HG02623 (cell line): ENCODE data around the gene SP110.

Source experiments
- ATAC-seq: cut with Tn5 transposase; IDR thresholded peaks from one replicate; pipeline ENCODE4 v1.9.1; 2021; ENCODE audit warnings: moderate library complexity; ENCODE audit not compliant: unreplicated experiment

Gene SP110

GRCh38 chr2:230172852-230173251 is 46.9 kb downstream of the SP110 start:
- no peak for ATAC-seq

GRCh38 chr2:230172156-230172555 is 47.6 kb downstream of the SP110 start:
- no peak for ATAC-seq

- no peak for ATAC-seq
These were observed 49.3 kb downstream of the SP110 start for GRCh38 chr2:230170532-230170931.

DNA sequence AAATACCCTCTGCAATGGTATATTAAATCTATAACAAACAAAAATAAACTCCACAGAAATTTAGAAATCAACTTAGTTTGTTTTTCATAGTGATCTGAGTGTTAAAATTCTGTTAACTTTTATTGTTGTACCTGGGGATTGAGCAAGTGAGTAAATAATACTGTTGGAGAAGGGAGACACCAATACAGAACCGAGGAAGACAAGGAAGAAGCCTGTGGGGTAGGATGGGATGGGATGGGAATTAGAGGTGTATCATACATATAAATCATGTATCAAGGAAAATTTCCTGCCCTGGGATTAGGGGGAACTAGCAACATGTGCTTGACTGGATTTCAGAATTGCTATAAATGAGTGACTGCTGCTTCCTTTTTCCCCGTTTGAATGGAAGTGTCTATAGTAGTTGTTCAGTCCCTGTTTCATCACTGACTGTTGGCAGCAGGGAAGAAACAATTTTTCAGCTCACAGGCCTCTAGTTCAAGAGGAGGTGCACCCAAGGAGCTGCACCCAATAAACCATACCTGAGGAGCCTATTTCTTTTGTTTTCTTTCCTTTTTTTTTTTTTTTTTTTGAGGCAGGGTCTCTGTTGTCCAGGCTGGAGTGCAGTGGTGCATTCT is 53.1 kb downstream of the SP110 start:
- ATAC-seq = no peak

DNA sequence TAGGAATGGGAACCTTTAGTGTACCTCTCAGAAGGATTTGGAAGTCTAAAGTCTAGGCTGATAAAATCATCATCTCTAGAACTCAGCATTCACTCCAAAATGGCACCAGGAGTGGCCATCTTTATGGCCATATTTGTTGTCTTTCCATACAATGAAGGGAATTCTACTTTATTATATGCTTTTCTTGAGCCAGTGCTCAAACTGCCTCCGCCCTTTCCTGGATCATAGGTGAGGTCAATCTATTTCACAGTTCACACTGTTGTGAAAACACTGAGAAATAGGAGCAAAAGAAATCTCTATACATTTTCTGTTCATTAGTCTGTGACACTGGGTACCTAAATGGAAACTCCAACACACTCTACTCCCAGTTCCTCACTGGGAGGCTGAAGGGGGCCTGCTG is 55.6 kb downstream of the SP110 start:
- ATAC-seq = no peak

GRCh38 chr2:230162981-230163380 is 56.8 kb downstream of the SP110 start:
- ATAC-seq = no peak

DNA sequence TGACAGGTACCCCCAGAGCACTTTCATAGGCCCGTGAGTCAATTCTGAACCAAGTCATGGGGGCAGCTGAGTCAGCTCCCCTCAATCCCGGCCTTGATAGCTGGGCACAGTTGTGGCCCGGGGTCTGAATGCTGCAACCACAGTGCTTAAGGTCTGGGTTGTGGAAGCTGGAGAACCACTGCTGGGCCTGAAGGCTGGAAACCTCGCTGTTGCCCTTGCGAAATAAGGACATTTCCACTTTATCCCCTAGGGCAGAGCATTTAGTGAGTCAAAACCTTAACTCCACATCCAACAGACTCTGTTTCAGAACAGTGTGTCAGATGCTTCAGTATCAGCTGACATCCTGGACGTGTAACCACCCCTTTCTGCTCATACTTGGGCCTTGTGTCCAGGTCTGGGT is 58.6 kb downstream of the SP110 start:
- no peak for ATAC-seq

DNA sequence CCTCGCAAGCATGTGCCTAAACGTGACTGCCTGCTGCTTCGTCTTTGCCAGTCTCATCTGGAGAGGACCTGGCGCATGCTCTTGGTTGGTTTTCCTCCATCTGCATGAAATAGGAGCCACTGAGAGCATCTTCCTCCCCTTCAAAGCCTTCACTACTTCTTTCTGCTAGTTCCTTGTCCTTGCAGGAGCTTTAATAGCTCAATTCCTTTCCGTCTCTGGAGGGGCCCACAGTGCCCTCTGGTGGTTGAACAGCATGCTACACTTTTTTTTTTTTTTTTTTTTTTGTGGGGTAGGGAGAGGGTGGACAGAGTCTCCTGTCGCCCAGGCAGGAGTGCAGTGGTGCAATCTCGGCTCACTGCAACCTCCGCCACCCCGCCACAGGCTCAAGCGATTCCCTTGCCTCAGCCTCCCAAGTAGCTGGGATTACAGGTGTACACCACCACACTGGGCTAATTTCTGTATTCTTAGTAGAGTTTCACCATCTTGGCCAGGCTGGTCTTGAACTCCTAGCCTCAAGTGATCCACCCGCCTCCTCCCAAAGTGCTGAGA is 59.6 kb downstream of the SP110 start:
- no peak for ATAC-seq

DNA sequence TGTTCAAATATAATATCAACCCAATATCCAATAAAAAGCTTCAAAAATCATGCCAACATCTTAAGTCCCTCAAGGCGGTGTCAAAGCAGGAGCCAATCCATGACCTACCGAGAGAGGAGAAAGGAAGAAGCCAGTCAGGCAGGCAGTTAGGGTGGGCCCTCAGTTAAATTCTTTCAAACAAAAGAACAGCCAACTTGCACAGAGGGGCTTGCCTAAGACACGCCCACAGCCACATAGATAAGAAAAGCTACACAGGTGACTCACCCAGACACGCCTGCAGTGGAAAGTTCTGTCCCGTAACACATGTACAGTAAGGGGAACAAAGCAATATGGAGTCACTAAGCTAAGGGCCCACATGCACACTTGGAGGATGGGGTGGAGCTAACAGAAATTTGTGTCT is 61.3 kb downstream of the SP110 start:
- ATAC-seq = no peak

- ATAC-seq = no peak
These were observed 62.7 kb downstream of the SP110 start for GRCh38 chr2:230156782-230157699.

- no peak for ATAC-seq
These were observed 64.4 kb downstream of the SP110 start for GRCh38 chr2:230155359-230155758.

GRCh38 chr2:230153390-230153976 is 66.3 kb downstream of the SP110 start:
- no peak for ATAC-seq

- ATAC-seq = no peak
These were observed 67.5 kb downstream of the SP110 start for GRCh38 chr2:230152334-230152733.

DNA sequence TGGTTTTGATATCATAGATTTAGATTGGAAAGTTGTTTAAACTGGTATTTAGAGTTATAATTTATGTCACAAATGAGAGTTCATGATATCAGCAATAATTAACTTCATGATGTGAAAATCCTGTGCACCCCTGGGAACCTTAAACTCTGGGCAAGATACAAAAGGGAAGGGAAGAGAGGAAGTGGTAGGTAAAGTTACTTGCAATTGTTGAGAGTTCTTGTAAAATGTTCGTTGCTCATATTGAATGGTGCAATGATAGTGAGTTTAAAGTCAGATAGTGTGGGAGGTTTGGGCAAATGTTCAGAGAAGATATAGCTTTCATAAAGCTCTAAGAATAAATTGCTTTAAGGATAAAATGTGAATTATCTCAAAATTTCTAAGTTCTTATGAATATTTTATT is 75.4 kb downstream of the SP110 start:
- ATAC-seq = no peak

DNA sequence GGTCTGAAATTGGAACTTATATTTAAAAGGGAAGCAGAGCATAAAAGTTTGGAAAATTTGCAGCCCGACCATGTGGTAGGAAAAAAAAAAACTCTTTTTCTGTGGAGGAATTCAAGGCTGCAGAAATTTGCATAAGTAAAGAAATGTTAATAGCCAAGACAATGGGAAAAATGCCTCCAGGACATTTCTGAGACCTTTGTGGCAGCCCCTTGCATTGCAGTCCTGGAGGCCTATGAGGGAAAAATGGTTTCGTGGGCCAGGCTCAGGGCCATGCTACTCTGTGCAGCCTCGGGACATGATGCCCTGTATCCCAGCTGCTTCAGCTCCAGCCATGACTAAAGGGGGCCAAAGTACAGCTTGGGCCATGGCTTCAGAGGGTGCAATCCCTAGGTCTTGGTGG is 79.1 kb downstream of the SP110 start:
- no peak for ATAC-seq

DNA sequence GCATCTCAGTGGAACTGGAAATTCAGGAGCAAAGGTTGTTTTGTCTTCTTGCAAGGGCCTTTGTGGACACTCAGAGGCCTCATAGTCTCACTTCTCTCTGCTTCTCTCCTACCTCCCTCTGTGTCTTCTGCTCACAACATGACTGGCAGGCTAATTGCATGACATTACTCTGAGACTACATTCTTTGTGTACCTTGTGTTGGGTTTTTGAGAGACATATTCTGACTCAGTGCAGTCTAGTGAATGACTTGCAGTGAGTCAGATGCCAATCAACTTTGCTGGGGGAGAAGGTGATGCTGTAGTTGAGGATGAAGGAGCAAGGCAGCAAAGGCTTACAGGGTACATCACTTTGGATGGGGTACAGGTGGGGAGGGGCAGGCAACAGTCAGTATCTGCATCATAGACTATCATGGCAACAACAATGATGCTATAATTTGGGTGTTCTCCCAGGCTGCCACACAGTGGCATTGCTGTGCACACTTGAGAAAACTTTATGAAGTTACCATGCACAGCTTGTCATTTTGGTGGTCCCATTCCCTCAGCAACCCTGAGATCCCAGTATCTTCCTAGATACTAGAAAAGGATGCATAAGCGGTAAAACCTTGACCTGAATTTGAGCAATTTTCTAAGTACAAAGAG is 81.8 kb downstream of the SP110 start:
- no peak for ATAC-seq

GRCh38 chr2:230135130-230135525 is 84.7 kb downstream of the SP110 start:
- ATAC-seq = no peak

DNA sequence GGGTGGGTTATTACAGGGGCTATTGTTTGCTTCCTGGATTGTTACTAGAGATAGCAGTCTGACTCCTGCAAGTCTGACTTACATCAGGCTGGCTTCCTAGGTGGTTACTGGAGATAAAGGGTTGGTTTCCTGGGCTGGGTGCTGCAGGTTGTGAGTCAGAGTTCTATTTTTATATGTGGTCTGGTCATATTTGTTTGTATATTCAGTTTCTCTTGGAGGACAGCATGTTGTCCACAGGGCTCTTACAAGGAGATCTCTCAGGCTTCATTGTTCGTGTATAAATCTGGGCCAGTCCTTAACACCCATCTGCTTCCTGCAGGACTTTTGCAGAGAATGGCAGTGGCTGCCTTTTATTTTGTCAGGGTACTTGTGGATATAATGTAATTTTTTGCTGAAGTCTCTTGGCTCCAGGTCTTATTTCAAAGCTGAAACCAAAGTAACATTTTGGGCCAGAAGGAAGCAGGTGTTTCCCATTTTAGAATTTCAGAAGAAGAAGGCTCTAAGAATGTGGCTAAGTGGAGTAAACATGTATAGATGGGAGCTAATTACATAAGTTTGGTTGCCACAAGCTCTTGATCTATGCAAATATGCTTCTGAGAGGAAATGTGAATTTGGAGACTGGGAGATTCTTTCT is 85.2 kb downstream of the SP110 start:
- ATAC-seq = no peak

GRCh38 chr2:230131366-230131765 is 88.4 kb downstream of the SP110 start:
- no peak for ATAC-seq

GRCh38 chr2:230130668-230131364 is 89.0 kb downstream of the SP110 start:
- ATAC-seq = no peak
